ENCODE results near the gene CC2D1A.

Gene CC2D1A

GRCh38 chr19:13906521-13906904 is 512 bp downstream of the CC2D1A start:
- H3K27ac ChIP-seq (ENCODE audit: low read length, poor library complexity, severe bottlenecking): no peak overlapping the region

GRCh38 chr19:13906910-13907309 is 909 bp downstream of the CC2D1A start:
- Histone ChIP-seq H3K9me3 (ENCODE audit: control insufficient read depth, low read length) (no peaks in the 10 kb centered on the region), H3K79me1 (replicated peaks; ENCODE audit: low read length, poor library complexity, severe bottlenecking) (peaks cover 7% of the 10 kb centered on the region), H2BK120ac (ENCODE audit: low read depth, low read length) (no peak overlapping the region), H3K23ac (ENCODE audit: low read length in 2 of 2) (no peak overlapping the region), H4K8ac (ENCODE audit: low read length) (no peak overlapping the region), H3K4me2 (ENCODE audit: low read length, poor library complexity, severe bottlenecking) (peak overlapping the region; percentile 88), H3K4me1 (ENCODE audit: control insufficient read depth, insufficient read depth, low read depth, low read length) (peaks cover 13% of the 10 kb centered on the region), H3K27ac (ENCODE audit: low read length, poor library complexity, severe bottlenecking) (no peak overlapping the region), H2AFZ (ENCODE audit: low read depth, low read length) (no peak overlapping the region), H2BK15ac (ENCODE audit: low read depth, poor library complexity, severe bottlenecking) (no peak overlapping the region), H2BK12ac (ENCODE audit: low read length in 2 of 2) (no peak overlapping the region), H3K36me3 (ENCODE audit: control insufficient read depth in 1 of 2, insufficient read depth in 2 of 2, low read depth in 1 of 2, low read length in 2 of 2) (peaks cover 7 to 13% of the 10 kb centered on the region in 2 experiments), H3K18ac (ENCODE audit: low read depth in 1 of 2, low read length in 2 of 2) (peak overlapping the region in 1 of 2 experiments; percentile 43), H3K4me3 (ENCODE audit: insufficient read depth in 1 of 2, low read depth in 1 of 2, low read length in 2 of 2) (peak overlapping the region; percentile 83 to 86), H3K14ac (ENCODE audit: low read length in 2 of 2) (no peak overlapping the region), H3K4ac (ENCODE audit: low read depth in 1 of 2, low read length in 2 of 2) (no peak overlapping the region), H4K91ac (ENCODE audit: low read length) (no peak overlapping the region), H3K9ac (ENCODE audit: low read length) (peak overlapping the region; percentile 86), H3K27me3 (ENCODE audit: control insufficient read depth in 1 of 2, insufficient read depth in 1 of 2, low read length in 2 of 2) (no peaks in the 10 kb centered on the region), H2BK5ac (ENCODE audit: low read depth, low read length, poor library complexity, severe bottlenecking) (no peak overlapping the region), H2AK5ac (ENCODE audit: low read length, severe bottlenecking) (peak overlapping the region; percentile 27)
- 99% methylated on average over 4 of the region's 5 CpGs for WGBS
- DNase-seq: no peak

More at GRCh38 chr19:13906521-13906904, 512 bp downstream of the CC2D1A start:
- H2AFZ ChIP-seq (ENCODE audit: low read depth, low read length): peak overlapping the region; percentile 33
- no peaks in the 10 kb centered on the region for H3K27me3 ChIP-seq (ENCODE audit: control insufficient read depth in 1 of 2, insufficient read depth in 1 of 2, low read length in 2 of 2)
- H2BK12ac ChIP-seq (ENCODE audit: low read length in 2 of 2): no peak overlapping the region
- peaks cover 13% of the 10 kb centered on the region for H3K4me1 ChIP-seq (ENCODE audit: control insufficient read depth, insufficient read depth, low read depth, low read length)
- peak overlapping the region in 1 of 2 experiments; percentile 97 for H3K18ac ChIP-seq (ENCODE audit: low read depth in 1 of 2, low read length in 2 of 2)
- no peak overlapping the region for H3K23ac ChIP-seq (ENCODE audit: low read length in 2 of 2)
- H2BK15ac ChIP-seq (ENCODE audit: low read depth, poor library complexity, severe bottlenecking): no peak overlapping the region
- H3K4me3 ChIP-seq (ENCODE audit: insufficient read depth in 1 of 2, low read depth in 1 of 2, low read length in 2 of 2): peak overlapping the region; percentile 83 to 86
- peak overlapping the region in 1 of 2 experiments; percentile 40 for H3K4ac ChIP-seq (ENCODE audit: low read depth in 1 of 2, low read length in 2 of 2)
- peak overlapping the region in 1 of 2 experiments; percentile 74 for H3K14ac ChIP-seq (ENCODE audit: low read length in 2 of 2)
- H3K4me2 ChIP-seq (ENCODE audit: low read length, poor library complexity, severe bottlenecking): peak overlapping the region; percentile 88
- peaks cover 7% of the 10 kb centered on the region for H3K79me1 ChIP-seq (replicated peaks; ENCODE audit: low read length, poor library complexity, severe bottlenecking)
- H2AK5ac ChIP-seq (ENCODE audit: low read length, severe bottlenecking): no peak overlapping the region
- no peak for DNase-seq
- peak overlapping the region; percentile 86 for H3K9ac ChIP-seq (ENCODE audit: low read length)
- peaks cover 7 to 12% of the 10 kb centered on the region in 2 experiments for H3K36me3 ChIP-seq (ENCODE audit: control insufficient read depth in 1 of 2, insufficient read depth in 2 of 2, low read depth in 1 of 2, low read length in 2 of 2)
- H3K9me3 ChIP-seq (ENCODE audit: control insufficient read depth, low read length): no peaks in the 10 kb centered on the region
- peak overlapping the region; percentile 49 for H2BK120ac ChIP-seq (ENCODE audit: low read depth, low read length)
- WGBS: 21% methylated on average over 13 of the region's 13 CpGs
- H2BK5ac ChIP-seq (ENCODE audit: low read depth, low read length, poor library complexity, severe bottlenecking): no peak overlapping the region
- peak overlapping the region; percentile 97 for H4K8ac ChIP-seq (ENCODE audit: low read length)
- peak overlapping the region; percentile 39 for H4K91ac ChIP-seq (ENCODE audit: low read length)

GRCh38 chr19:13908674-13909073 is 2.7 kb downstream of the CC2D1A start:
- peaks cover 7% of the 10 kb centered on the region for H3K79me1 ChIP-seq (replicated peaks; ENCODE audit: low read length, poor library complexity, severe bottlenecking)
- H4K91ac ChIP-seq (ENCODE audit: low read length): no peak overlapping the region
- peaks cover 24 to 29% of the 10 kb centered on the region in 2 experiments for H3K36me3 ChIP-seq (ENCODE audit: control insufficient read depth in 1 of 2, insufficient read depth in 2 of 2, low read depth in 1 of 2, low read length in 2 of 2)
- H3K4me2 ChIP-seq (ENCODE audit: low read length, poor library complexity, severe bottlenecking): no peak overlapping the region
- DNase-seq: no peak
- no peaks in the 10 kb centered on the region for H3K9me3 ChIP-seq (ENCODE audit: control insufficient read depth, low read length)
- no peak overlapping the region for H2BK5ac ChIP-seq (ENCODE audit: low read depth, low read length, poor library complexity, severe bottlenecking)
- H3K23ac ChIP-seq (ENCODE audit: low read length in 2 of 2): no peak overlapping the region
- H3K14ac ChIP-seq (ENCODE audit: low read length in 2 of 2): no peak overlapping the region
- no peak overlapping the region for H2AFZ ChIP-seq (ENCODE audit: low read depth, low read length)
- WGBS: 91% methylated on average over 7 of the region's 8 CpGs
- no peak overlapping the region for H4K8ac ChIP-seq (ENCODE audit: low read length)
- peaks cover 13% of the 10 kb centered on the region for H3K4me1 ChIP-seq (ENCODE audit: control insufficient read depth, insufficient read depth, low read depth, low read length)
- no peak overlapping the region for H3K18ac ChIP-seq (ENCODE audit: low read depth in 1 of 2, low read length in 2 of 2)
- no peaks in the 10 kb centered on the region for H3K27me3 ChIP-seq (ENCODE audit: control insufficient read depth in 1 of 2, insufficient read depth in 1 of 2, low read length in 2 of 2)
- no peak overlapping the region for H2AK5ac ChIP-seq (ENCODE audit: low read length, severe bottlenecking)
- H3K4me3 ChIP-seq (ENCODE audit: insufficient read depth in 1 of 2, low read depth in 1 of 2, low read length in 2 of 2): no peak overlapping the region
- H3K27ac ChIP-seq (ENCODE audit: low read length, poor library complexity, severe bottlenecking): no peak overlapping the region
- H3K9ac ChIP-seq (ENCODE audit: low read length): no peak overlapping the region
- no peak overlapping the region for H3K4ac ChIP-seq (ENCODE audit: low read depth in 1 of 2, low read length in 2 of 2)
- no peak overlapping the region for H2BK12ac ChIP-seq (ENCODE audit: low read length in 2 of 2)
- H2BK120ac ChIP-seq (ENCODE audit: low read depth, low read length): no peak overlapping the region
- no peak overlapping the region for H2BK15ac ChIP-seq (ENCODE audit: low read depth, poor library complexity, severe bottlenecking)

GRCh38 chr19:13909430-13909829 is 3.4 kb downstream of the CC2D1A start:
- Histone ChIP-seq H3K9me3 (ENCODE audit: control insufficient read depth, low read length) (no peaks in the 10 kb centered on the region), H2BK5ac (ENCODE audit: low read depth, low read length, poor library complexity, severe bottlenecking) (no peak overlapping the region), H3K14ac (ENCODE audit: low read length in 2 of 2) (no peak overlapping the region), H3K4ac (ENCODE audit: low read depth in 1 of 2, low read length in 2 of 2) (no peak overlapping the region), H4K8ac (ENCODE audit: low read length) (no peak overlapping the region), H2AFZ (ENCODE audit: low read depth, low read length) (no peak overlapping the region), H3K4me2 (ENCODE audit: low read length, poor library complexity, severe bottlenecking) (no peak overlapping the region), H2BK120ac (ENCODE audit: low read depth, low read length) (no peak overlapping the region), H2AK5ac (ENCODE audit: low read length, severe bottlenecking) (no peak overlapping the region), H3K4me3 (ENCODE audit: insufficient read depth in 1 of 2, low read depth in 1 of 2, low read length in 2 of 2) (no peak overlapping the region), H4K91ac (ENCODE audit: low read length) (no peak overlapping the region), H3K9ac (ENCODE audit: low read length) (no peak overlapping the region), H3K18ac (ENCODE audit: low read depth in 1 of 2, low read length in 2 of 2) (no peak overlapping the region), H3K27me3 (ENCODE audit: control insufficient read depth in 1 of 2, insufficient read depth in 1 of 2, low read length in 2 of 2) (no peaks in the 10 kb centered on the region), H2BK12ac (ENCODE audit: low read length in 2 of 2) (no peak overlapping the region), H2BK15ac (ENCODE audit: low read depth, poor library complexity, severe bottlenecking) (no peak overlapping the region), H3K4me1 (ENCODE audit: control insufficient read depth, insufficient read depth, low read depth, low read length) (peaks cover 13% of the 10 kb centered on the region), H3K23ac (ENCODE audit: low read length in 2 of 2) (no peak overlapping the region), H3K79me1 (replicated peaks; ENCODE audit: low read length, poor library complexity, severe bottlenecking) (peaks cover 7% of the 10 kb centered on the region), H3K36me3 (ENCODE audit: control insufficient read depth in 1 of 2, insufficient read depth in 2 of 2, low read depth in 1 of 2, low read length in 2 of 2) (peaks cover 26 to 29% of the 10 kb centered on the region in 2 experiments), H3K27ac (ENCODE audit: low read length, poor library complexity, severe bottlenecking) (no peak overlapping the region)
- no peak for DNase-seq
- WGBS: 100% methylated on average over 2 of the region's 2 CpGs

Measured in mesenchymal stem cell (in vitro differentiated cells and primary cell).